HepG2 (cell line): ENCODE results near the gene SLF1. TPM values are rescaled to one million over a fixed set of nuclear protein-coding genes. Genes with fewer than 3 reads are reported as not detected.

Experiments used
- ATAC-seq: fragments of 200-7000 bp; cut with Tn5 transposase; 3 replicates; pipeline ENCODE4 v1.9.1; 2020; ENCODE audit warnings: mild to moderate bottlenecking, moderate library complexity
- BruUV-seq: library from RNA; stranded (reverse); fragments of 400-500 nt; replicated peaks from 2 replicates; lab custom pipeline; 2021; lab: Mats Ljungman, UMichigan
- CTCF ChIA-PET: fragments of 300-600 bp; formaldehyde crosslinking; extraction: SDS; loops from one replicate; lab custom pipeline; 2021; ENCODE audit warnings: low total read pairs, inconsistent platforms, low intra/inter-chr PET ratio; lab: Yijun Ruan, JAX
- POLR2A ChIA-PET: fragments of 350-600 bp; sonication (Branson Sonifier 250); formaldehyde crosslinking; loops from one replicate; lab custom pipeline; 2020; ENCODE audit warnings: antibody characterized with exemption, inconsistent platforms; lab: Yijun Ruan, JAX
- DNase-seq: peaks from one replicate; pipeline ENCODE4 v3.0.0-alpha.2; 2015; ENCODE audit warnings: low spot score
- FAIRE-seq: peaks from 3 replicates; lab custom pipeline; 2011; peaks lifted over from hg19 to GRCh38; lab: Jason Lieb, UNC
- H2AFZ ChIP-seq: one replicate; pipeline ENCODE4 v1.6.1; 2011; ENCODE audit warnings: low read length, inconsistent platforms
- H3K27ac ChIP-seq: fragments of 300-600 bp; 3 replicates; pipeline ENCODE4 v1.8.0; 2011; ENCODE audit warnings: mixed run types, mild to moderate bottlenecking, mixed read lengths, low read length, inconsistent platforms; ENCODE audit not compliant: insufficient read depth; ENCODE audit errors: extremely low read length
- H3K27me3 ChIP-seq, 2 experiments: fragments of 200-600 bp in 1 of 2; 2 replicates in 1 of 2; 3 replicates in 1 of 2; pipeline versions ENCODE4 v1.6.0 to v1.8.0; 2011; ENCODE audit warnings: low read length in 2 of 2, mild to moderate bottlenecking in 2 of 2, moderate library complexity in 2 of 2, inconsistent platforms in 1 of 2; ENCODE audit not compliant: insufficient read depth in 2 of 2, control insufficient read depth in 1 of 2
- H3K36me3 ChIP-seq, 2 experiments: fragments of 200-600 bp in 1 of 2; replicated peaks in 1 of 2; 2 replicates in 1 of 2; 3 replicates in 1 of 2; pipeline versions ENCODE4 v1.5.1 to v1.8.0; 2011; ENCODE audit warnings: low read length in 2 of 2, inconsistent platforms in 1 of 2; ENCODE audit not compliant: insufficient read depth in 2 of 2, control insufficient read depth in 1 of 2
- H3K4me1 ChIP-seq: 2 replicates; pipeline ENCODE4 v1.5.1; 2012; ENCODE audit warnings: low read length, inconsistent platforms; ENCODE audit not compliant: insufficient read depth
- H3K4me2 ChIP-seq: 2 replicates; pipeline ENCODE4 v1.6.0; 2011; ENCODE audit warnings: low read depth, low read length, inconsistent platforms
- H3K4me3 ChIP-seq, 3 experiments: fragments of 200-600 bp in 1 of 3; sonication (generic), shearing (Covaris generic) in 1 of 3; replicated peaks in 1 of 3; 2 replicates each; pipeline ENCODE4 v1.5.1; 2011 to 2016; ENCODE audit warnings: low read length in 3 of 3, inconsistent platforms in 2 of 3, low read depth in 2 of 3, mild to moderate bottlenecking in 2 of 3, control low read depth in 1 of 3, mixed read lengths in 1 of 3; ENCODE audit not compliant: insufficient read depth in 1 of 3
- H3K79me2 ChIP-seq: one replicate; pipeline ENCODE4 v1.6.1; 2011; ENCODE audit warnings: low read length, inconsistent platforms; ENCODE audit not compliant: insufficient read depth
- H3K9ac ChIP-seq: 2 replicates; pipeline ENCODE4 v1.6.0; 2011; ENCODE audit warnings: mild to moderate bottlenecking, low read depth, low read length, inconsistent platforms; ENCODE audit not compliant: insufficient read depth
- H3K9me3 ChIP-seq: 2 replicates; pipeline ENCODE4 v1.5.1; 2012; ENCODE audit warnings: mild to moderate bottlenecking, low read length
- H4K20me1 ChIP-seq: 2 replicates; pipeline ENCODE4 v1.6.0; 2011; ENCODE audit warnings: inconsistent platforms, mild to moderate bottlenecking, low read length, moderate library complexity; ENCODE audit not compliant: insufficient read depth
- CC2D1A ChIP-seq: sonication (generic); formaldehyde crosslinking; IDR thresholded peaks from 2 replicates; pipeline ENCODE4 v1.8.1; 2023; ENCODE audit warnings: mild to moderate bottlenecking, missing genetic modification reagents
- MED8 ChIP-seq: sonication (generic); formaldehyde crosslinking; IDR thresholded peaks from 2 replicates; pipeline ENCODE4 v1.8.1; 2023; ENCODE audit warnings: mild to moderate bottlenecking, missing genetic modification reagents; ENCODE audit not compliant: insufficient replicate concordance
- MIXL1 ChIP-seq: IDR thresholded peaks from 2 replicates; pipeline ENCODE4 v1.6.1; 2016
- PRDM4 ChIP-seq: sonication (generic); formaldehyde crosslinking; IDR thresholded peaks from 2 replicates; pipeline ENCODE4 v1.9.0; 2021; ENCODE audit warnings: missing genetic modification reagents, borderline replicate concordance
- RARG ChIP-seq: sonication (generic); formaldehyde crosslinking; IDR thresholded peaks from 2 replicates; pipeline ENCODE4 v1.4.0; 2020; ENCODE audit warnings: low read depth, mild to moderate bottlenecking, missing genetic modification reagents
- SAP130 ChIP-seq: IDR thresholded peaks from 2 replicates; pipeline ENCODE4 v1.6.1; 2016; ENCODE audit warnings: low read depth
- ZNF749 ChIP-seq: sonication (generic); formaldehyde crosslinking; IDR thresholded peaks from 2 replicates; pipeline ENCODE4 v1.8.0; 2022; ENCODE audit warnings: mild to moderate bottlenecking, missing genetic modification reagents, moderate library complexity, borderline replicate concordance
- ZNF782 ChIP-seq: sonication (generic); formaldehyde crosslinking; IDR thresholded peaks from 2 replicates; pipeline ENCODE4 v1.4.0; 2020; ENCODE audit warnings: missing genetic modification reagents, mild to moderate bottlenecking, borderline replicate concordance
- ZSCAN20 ChIP-seq: sonication (generic); formaldehyde crosslinking; IDR thresholded peaks from 2 replicates; pipeline ENCODE4 v1.4.0; 2020; ENCODE audit warnings: missing genetic modification reagents, mild to moderate bottlenecking, borderline replicate concordance
- WGBS: methylation state at CpG from one replicate; pipeline ENCODE4 v1.1.6; 2017; ENCODE audit warnings: low lambda C conversion rate; 5-methylcytosine and 5-hydroxymethylcytosine counted together
- in situ Hi-C: cut with HindIII; loops from 2 replicates; pipeline ENCODE4 v1.10.0; 2017; ENCODE audit warnings: low pct_unique_long_range_greater_than_20kb; ENCODE audit not compliant: extremely low pct_ligation_motif_present
- intact Hi-C: fragments of 100-400 bp; cut with micrococcal nuclease; formaldehyde crosslinking; loops from one replicate; pipeline ENCODE4 v1.10.0; 2022; ENCODE audit not compliant: unreplicated experiment
- polyA plus RNA-seq, 8 experiments: library from polyadenylated mRNA; depleted of rRNA in 3 of 8; stranded (reverse) in 7 of 8; unstranded in 1 of 8; fragments of >200 nt; fragmentation: Illumina TruSeq in 4 of 8; extraction: Trizol in 4 of 8; gene quantifications; 2 replicates each; pipeline versions ENCODE4 v1.2.1 to v1.2.3, GENCODE V29; 2011 to 2016; ENCODE audit warnings: low read depth in 4 of 8, missing spikeins in 1 of 8, mixed read lengths in 1 of 8; ENCODE audit not compliant: insufficient read depth in 1 of 8
- total RNA-seq, 5 experiments: library from RNA; depleted of rRNA; stranded (reverse); fragments of >200 nt; fragmentation: Illumina TruSeq; extraction: Trizol; gene quantifications; 2 replicates each; pipeline ENCODE4 v1.2.3, GENCODE V29; 2016; ENCODE audit warnings: low read depth in 1 of 5
- TF ChIP-seq, protein P1 (sequence below): sonication (generic); formaldehyde crosslinking; IDR thresholded peaks from 2 replicates; pipeline ENCODE4 v1.4.0; 2020; ENCODE audit warnings: mild to moderate bottlenecking, low read depth, missing genetic modification reagents
- TF ChIP-seq, protein P2 (sequence below): IDR thresholded peaks from 2 replicates; pipeline ENCODE4 v1.6.1; 2018; ENCODE audit warnings: missing genetic modification reagents

The SLF1 gene
- total and polyA plus RNA-seq, 2 of the 13 experiments (the other 11 are each of a cell fraction or from before 2014, with no cell fraction given) = 2.1 to 9.1 TPM

DNA sequence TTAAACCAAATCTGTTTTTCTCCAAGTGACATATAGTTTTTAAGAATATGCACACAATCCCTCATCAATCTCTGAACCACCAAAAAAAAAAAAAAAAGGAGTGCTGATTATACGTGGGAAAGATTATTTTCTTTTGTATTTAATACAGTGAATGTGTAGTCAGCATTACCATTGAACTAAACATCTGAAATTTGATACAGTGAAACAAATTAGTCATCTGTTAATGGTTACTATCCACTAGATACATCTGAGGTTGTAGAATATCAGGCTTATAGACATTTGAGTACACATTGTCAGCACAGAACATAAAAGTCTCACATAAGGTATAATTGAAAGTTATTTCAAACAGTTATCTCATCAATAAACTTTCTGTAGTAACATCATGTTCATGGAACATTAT, 87.0 kb downstream of the SLF1 start:
- intact Hi-C loops (no loop called here), in situ Hi-C loops (no loop called here)
- no peaks in the 10 kb centered on the region for H4K20me1 ChIP-seq
- no peaks in the 10 kb centered on the region for H3K9me3 ChIP-seq
- no TSS peak for BruUV-seq
- H3K4me1 ChIP-seq = no peaks in the 10 kb centered on the region
- no peak overlapping the region for H3K27ac ChIP-seq
- no peak overlapping the region for H3K9ac ChIP-seq
- TF ChIP-seq ZSCAN20 (CRISPR knock-in tag) (no peak), ZNF782 (no peak), SAP130 (CRISPR knock-in tag) (no peak), ZNF749 (no peak), MED8 (CRISPR knock-in tag) (no peak), RARG (CRISPR knock-in tag) (no peak), MIXL1 (CRISPR knock-in tag) (no peak), PRDM4 (CRISPR knock-in tag) (no peak), CC2D1A (CRISPR knock-in tag) (no peak)
- TF ChIP-seq, protein P1, sequence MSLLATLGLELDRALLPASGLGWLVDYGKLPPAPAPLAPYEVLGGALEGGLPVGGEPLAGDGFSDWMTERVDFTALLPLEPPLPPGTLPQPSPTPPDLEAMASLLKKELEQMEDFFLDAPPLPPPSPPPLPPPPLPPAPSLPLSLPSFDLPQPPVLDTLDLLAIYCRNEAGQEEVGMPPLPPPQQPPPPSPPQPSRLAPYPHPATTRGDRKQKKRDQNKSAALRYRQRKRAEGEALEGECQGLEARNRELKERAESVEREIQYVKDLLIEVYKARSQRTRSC = no peak
- TF ChIP-seq, protein P2, sequence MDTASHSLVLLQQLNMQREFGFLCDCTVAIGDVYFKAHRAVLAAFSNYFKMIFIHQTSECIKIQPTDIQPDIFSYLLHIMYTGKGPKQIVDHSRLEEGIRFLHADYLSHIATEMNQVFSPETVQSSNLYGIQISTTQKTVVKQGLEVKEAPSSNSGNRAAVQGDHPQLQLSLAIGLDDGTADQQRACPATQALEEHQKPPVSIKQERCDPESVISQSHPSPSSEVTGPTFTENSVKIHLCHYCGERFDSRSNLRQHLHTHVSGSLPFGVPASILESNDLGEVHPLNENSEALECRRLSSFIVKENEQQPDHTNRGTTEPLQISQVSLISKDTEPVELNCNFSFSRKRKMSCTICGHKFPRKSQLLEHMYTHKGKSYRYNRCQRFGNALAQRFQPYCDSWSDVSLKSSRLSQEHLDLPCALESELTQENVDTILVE (CRISPR knock-in tag) = no peak
- H3K79me2 ChIP-seq = no peaks in the 10 kb centered on the region
- H3K36me3 ChIP-seq = no peaks in the 10 kb centered on the region
- H3K27me3 ChIP-seq = no peaks in the 10 kb centered on the region
- H3K4me3 ChIP-seq = no peak overlapping the region
- DNase-seq (no peak), ATAC-seq (no peak), FAIRE-seq (no peak)
- H2AFZ ChIP-seq = no peak overlapping the region
- ChIA-PET POLR2A (no interaction called here), CTCF (no interaction called here)
- no peak overlapping the region for H3K4me2 ChIP-seq
- WGBS = 90% methylated on average over 1 of the region's 1 CpG
